Stomach (tissue), 9 donors: ENCODE data around the gene SLC25A38. TPM values are rescaled to one million over a fixed set of nuclear protein-coding genes. Genes with fewer than 3 reads are reported as not detected.
"Not testable (repeated sequence)": the region's sequence is repeated elsewhere in the genome, so short reads cannot be mapped to it uniquely, and the experiment has no call there.

Source experiments
- DNase-seq, 2 donors: peaks; one replicate each; pipeline versions ENCODE4 v3.0.0 to v3.0.0-alpha.2; 2013 to 2019
- H3K27ac ChIP-seq, 5 donors: fragments of 200-600 bp in 4 of 5; sonication (generic) in 4 of 5; one replicate each; pipeline ENCODE4 v1.5.1; 2013 to 2019; ENCODE audit warnings: mild to moderate bottlenecking in 1 of 5, moderate library complexity in 1 of 5
- H3K27me3 ChIP-seq, 3 donors: fragments of 200-600 bp; sonication (generic); one replicate each; pipeline ENCODE4 v1.5.1; 2017 to 2019; ENCODE audit warnings: mixed run types in 1 of 3
- H3K36me3 ChIP-seq, 4 donors: fragments of 200-600 bp; sonication (generic); 1 replicate in 3 of 4; 2 replicates in 1 of 4; pipeline ENCODE4 v1.5.1; 2016 to 2019
- H3K4me1 ChIP-seq, 4 donors: fragments of 200-600 bp; sonication (generic); one replicate each; pipeline ENCODE4 v1.5.1; 2016 to 2019
- H3K4me3 ChIP-seq, 4 donors: fragments of 200-600 bp; sonication (generic) in 3 of 4; one replicate each; pipeline ENCODE4 v1.5.1; 2016 to 2019; ENCODE audit warnings: mild to moderate bottlenecking in 1 of 4
- H3K9me3 ChIP-seq, 4 donors: fragments of 200-600 bp; sonication (generic); one replicate each; pipeline ENCODE4 v1.5.1; 2016 to 2019
- CTCF ChIP-seq, 7 experiments: fragments of 450-650 bp in 4 of 7; fragments of 200-600 bp in 3 of 7; sonication (generic) in 3 of 7; IDR thresholded peaks; one replicate each; pipeline ENCODE4 v1.5.1; 2016 to 2019; ENCODE audit warnings: antibody characterized with exemption in 7 of 7, control low read depth in 2 of 7, mild to moderate bottlenecking in 1 of 7
- EP300 ChIP-seq: sonication (generic); formaldehyde crosslinking; IDR thresholded peaks from one replicate; pipeline ENCODE4 v1.6.1; 2017; ENCODE audit warnings: antibody characterized with exemption
- POLR2A ChIP-seq, 4 donors: fragments of 450-650 bp; IDR thresholded peaks; one replicate each; pipeline ENCODE4 v1.6.1; 2016; ENCODE audit warnings: antibody characterized with exemption in 4 of 4, control low read depth in 2 of 4, mild to moderate bottlenecking in 1 of 4, moderate library complexity in 1 of 4
- POLR2AphosphoS5 ChIP-seq, 3 donors: sonication (generic); formaldehyde crosslinking; IDR thresholded peaks; one replicate each; pipeline ENCODE4 v1.6.1; 2016; ENCODE audit warnings: antibody characterized with exemption in 3 of 3
- WGBS, 5 donors: extraction: QIAGEN DNeasy Blood & Tissue Kit in 3 of 5; methylation state at CpG; one replicate each; pipeline versions ENCODE4 v1.1.5 to v1.1.7; 2013 to 2018; 5-methylcytosine and 5-hydroxymethylcytosine counted together
- intact Hi-C: fragments of 100-400 bp; cut with DNase I; formaldehyde crosslinking; loops from one replicate; pipeline ENCODE4 v1.15.1; 2023; ENCODE audit warnings: low total_unique reads
- polyA plus RNA-seq, 3 donors: library from polyadenylated mRNA; stranded (reverse); fragments of 200-250 nt; gene quantifications; one replicate each; pipeline ENCODE4 v1.2.3, GENCODE V29; 2013
- total RNA-seq, 5 donors: library from RNA; depleted of rRNA; stranded (reverse); fragments of >200 nt; gene quantifications; one replicate each; pipeline versions ENCODE4 v1.1.0 to v1.2.3, GENCODE V29; 2014 to 2016
- donor health status: healthy with polysubstance abuse.
- donor health status: Bipolar disorder and iron deficiency.
- donor health status: healthy.

The SLC25A38 gene
- total and polyA plus RNA-seq, 8 donors, result 14.7 to 119 (median 28.9) TPM

DNA sequence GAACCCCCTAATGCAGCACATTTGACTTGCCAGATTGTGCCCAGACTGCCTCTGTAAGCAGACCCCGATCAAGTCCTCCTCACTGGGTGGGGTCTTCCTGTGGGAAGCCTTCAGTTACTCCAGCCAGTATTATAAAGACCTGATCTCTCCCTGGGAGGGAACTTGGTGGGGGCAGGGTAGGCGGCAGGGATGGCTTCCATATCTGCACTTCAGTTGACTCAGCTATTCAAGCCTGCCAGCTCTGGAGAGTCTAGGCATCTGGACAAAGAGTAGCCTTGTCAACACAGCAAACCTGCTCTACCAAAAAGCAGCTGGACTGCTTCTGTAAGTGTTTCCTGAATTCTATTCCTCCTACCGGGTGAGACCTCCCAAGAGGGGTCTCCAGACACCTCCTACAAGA is 21.0 kb upstream of the SLC25A38 start:
- 20 to 40% (median 28%) methylated on average over 3 of the region's 3 CpGs for WGBS, 5 donors
- H3K4me1 ChIP-seq, result no peaks in the 10 kb centered on the region
- intact Hi-C loops, result no loop called here
- TF ChIP-seq EP300, result no peak
- no peak for TF ChIP-seq CTCF (IDR thresholded peaks at IDR 0.05)
- TF ChIP-seq POLR2AphosphoS5 (IDR thresholded peaks at IDR 0.05), result no peak
- TF ChIP-seq POLR2A (IDR thresholded peaks at IDR 0.05), result no peak
- DNase-seq, result peak; percentile 45 to 46
- H3K36me3 ChIP-seq, result no peaks in the 10 kb centered on the region
- H3K27ac ChIP-seq, result no peak overlapping the region
- no peaks in the 10 kb centered on the region for H3K27me3 ChIP-seq
- H3K4me3 ChIP-seq, result no peak overlapping the region
- H3K9me3 ChIP-seq, result no peaks in the 10 kb centered on the region

GRCh38 chr3:39362812-39363211 is 20.4 kb upstream of the SLC25A38 start:
- 74 to 91% (median 83%) methylated on average over 2 of the region's 2 CpGs for WGBS, 5 donors
- TF ChIP-seq CTCF (IDR thresholded peaks at IDR 0.05), result no peak
- TF ChIP-seq POLR2A (IDR thresholded peaks at IDR 0.05), result no peak
- TF ChIP-seq POLR2AphosphoS5 (IDR thresholded peaks at IDR 0.05), result no peak
- TF ChIP-seq EP300, result no peak
- Histone ChIP-seq H3K27me3 (no peaks in the 10 kb centered on the region), H3K9me3 (no peaks in the 10 kb centered on the region), H3K4me3 (no peak overlapping the region), H3K4me1 (no peaks in the 10 kb centered on the region), H3K36me3 (no peaks in the 10 kb centered on the region), H3K27ac (no peak overlapping the region)
- intact Hi-C loops, result no loop called here
- DNase-seq, result no peak

DNA sequence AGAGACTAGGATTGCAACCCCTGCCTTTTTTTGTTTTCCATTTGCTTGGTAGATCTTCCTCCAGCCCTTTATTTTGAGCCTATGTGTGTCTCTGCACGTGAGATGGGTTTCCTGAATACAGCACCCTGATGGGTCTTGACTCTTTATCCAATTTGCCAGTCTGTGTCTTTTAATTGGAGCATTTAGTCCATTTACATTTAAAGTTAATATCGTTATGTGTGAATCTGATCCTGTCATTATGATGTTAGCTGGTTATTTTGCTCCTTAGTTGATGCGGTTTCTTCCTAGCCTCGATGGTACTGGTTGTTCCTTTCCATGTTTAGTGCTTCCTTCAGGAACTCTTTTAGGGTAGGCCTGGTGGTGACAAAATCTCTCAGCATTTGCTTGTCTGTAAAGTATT is 12.7 kb upstream of the SLC25A38 start:
- intact Hi-C loops, result loop anchor here (10.0 kb wide), 1 partner anchor 176 kb away; the partner anchor contains the start of gene XIRP1
- H3K4me1 ChIP-seq, H3K27me3 ChIP-seq, H3K36me3 ChIP-seq, H3K27ac ChIP-seq, H3K9me3 ChIP-seq, DNase-seq, H3K4me3 ChIP-seq: not testable (repeated sequence)
- WGBS, 5 donors, result 87 to 93% (median 90%) methylated on average over 4 of the region's 4 CpGs

GRCh38 chr3:39372833-39373232 is 10.3 kb upstream of the SLC25A38 start:
- no peak for DNase-seq
- no peak overlapping the region for H3K27ac ChIP-seq
- TF ChIP-seq CTCF (IDR thresholded peaks at IDR 0.05), result no peak
- no peak for TF ChIP-seq POLR2AphosphoS5 (IDR thresholded peaks at IDR 0.05)
- no peak for TF ChIP-seq POLR2A (IDR thresholded peaks at IDR 0.05)
- no peak for TF ChIP-seq EP300
- no peaks in the 10 kb centered on the region for H3K27me3 ChIP-seq
- no peaks in the 10 kb centered on the region for H3K9me3 ChIP-seq
- H3K36me3 ChIP-seq, result no peaks in the 10 kb centered on the region
- H3K4me1 ChIP-seq, result no peaks in the 10 kb centered on the region
- no peak overlapping the region for H3K4me3 ChIP-seq
- intact Hi-C loops, result loop anchor here (10.0 kb wide), 1 partner anchor 178 kb away; the partner anchor contains the start of gene XIRP1

DNA sequence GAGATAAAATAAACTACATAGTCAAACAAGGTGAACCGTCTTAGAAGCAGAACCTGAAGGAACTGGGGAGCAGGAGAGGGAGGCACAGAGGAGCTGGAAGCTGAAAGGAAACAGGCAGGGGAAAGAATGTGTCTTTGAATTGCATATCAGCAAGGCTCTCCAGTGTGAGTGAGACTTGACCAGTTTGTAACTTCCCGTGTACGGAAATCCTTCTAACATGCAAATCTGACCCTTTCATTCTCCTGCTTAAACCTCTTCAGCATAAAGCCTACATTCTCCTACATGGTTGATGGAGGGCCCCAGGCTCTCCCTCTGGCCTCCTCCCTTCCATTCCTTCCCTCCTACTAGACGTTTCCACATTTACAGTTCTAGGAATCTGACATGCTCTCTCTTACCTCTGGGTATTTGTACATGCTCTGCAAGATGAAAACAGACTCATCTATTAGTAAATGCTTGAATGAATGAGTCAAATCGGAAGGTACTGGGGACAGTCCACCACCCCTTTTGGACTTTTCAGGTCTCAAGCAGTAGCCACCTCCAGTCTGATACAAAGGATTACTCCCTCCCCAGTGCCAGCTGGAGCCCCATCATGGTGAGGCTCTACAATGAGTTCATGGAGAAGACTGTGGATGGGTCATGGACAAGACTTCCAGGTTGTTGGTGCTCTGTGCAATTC is 6.1 kb upstream of the SLC25A38 start:
- TF ChIP-seq POLR2A (IDR thresholded peaks at IDR 0.05) (no peak), POLR2AphosphoS5 (IDR thresholded peaks at IDR 0.05) (no peak), CTCF (IDR thresholded peaks at IDR 0.05) (no peak), EP300 (no peak)
- 45 to 62% (median 56%) methylated on average over 5 of the region's 5 CpGs for WGBS, 5 donors

More for the DNA sequence above, 6.1 kb upstream of the SLC25A38 start:
- H3K4me3 ChIP-seq, result no peak overlapping the region
- no peak overlapping the region for H3K27ac ChIP-seq
- no peaks in the 10 kb centered on the region for H3K36me3 ChIP-seq
- no peaks in the 10 kb centered on the region for H3K27me3 ChIP-seq
- no peak for DNase-seq
- intact Hi-C loops, result loop anchor here (10.0 kb wide), 1 partner anchor 182 kb away; the partner anchor contains the start of gene XIRP1
- peaks cover 0 to 12% (median 5%) of the 10 kb centered on the region in 4 donors for H3K4me1 ChIP-seq
- no peaks in the 10 kb centered on the region for H3K9me3 ChIP-seq
